ENCODE results near the gene DEDD.

DNA sequence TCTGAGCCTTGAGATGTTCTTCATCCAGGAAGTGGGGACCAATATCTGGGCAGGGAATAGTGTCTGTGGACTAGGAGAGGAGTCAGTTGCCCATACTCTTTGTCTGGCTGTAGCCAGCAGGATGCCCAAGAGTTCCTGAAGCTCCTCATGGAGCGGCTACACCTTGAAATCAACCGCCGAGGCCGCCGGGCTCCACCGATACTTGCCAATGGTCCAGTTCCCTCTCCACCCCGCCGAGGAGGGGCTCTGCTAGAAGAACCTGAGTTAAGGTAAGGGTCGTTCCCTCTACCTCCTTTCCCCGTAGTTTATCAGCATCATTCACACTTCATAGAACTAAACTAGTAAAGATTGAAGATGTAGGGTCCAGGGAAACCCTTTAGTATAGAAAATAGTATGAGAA is 30.3 kb upstream of the DEDD start:
- TF ChIP-seq POLR2A (IDR thresholded peaks at IDR 0.05) (no peak), POLR2AphosphoS5 (IDR thresholded peaks at IDR 0.05) (no peak)
- TF ChIP-seq, protein P1, sequence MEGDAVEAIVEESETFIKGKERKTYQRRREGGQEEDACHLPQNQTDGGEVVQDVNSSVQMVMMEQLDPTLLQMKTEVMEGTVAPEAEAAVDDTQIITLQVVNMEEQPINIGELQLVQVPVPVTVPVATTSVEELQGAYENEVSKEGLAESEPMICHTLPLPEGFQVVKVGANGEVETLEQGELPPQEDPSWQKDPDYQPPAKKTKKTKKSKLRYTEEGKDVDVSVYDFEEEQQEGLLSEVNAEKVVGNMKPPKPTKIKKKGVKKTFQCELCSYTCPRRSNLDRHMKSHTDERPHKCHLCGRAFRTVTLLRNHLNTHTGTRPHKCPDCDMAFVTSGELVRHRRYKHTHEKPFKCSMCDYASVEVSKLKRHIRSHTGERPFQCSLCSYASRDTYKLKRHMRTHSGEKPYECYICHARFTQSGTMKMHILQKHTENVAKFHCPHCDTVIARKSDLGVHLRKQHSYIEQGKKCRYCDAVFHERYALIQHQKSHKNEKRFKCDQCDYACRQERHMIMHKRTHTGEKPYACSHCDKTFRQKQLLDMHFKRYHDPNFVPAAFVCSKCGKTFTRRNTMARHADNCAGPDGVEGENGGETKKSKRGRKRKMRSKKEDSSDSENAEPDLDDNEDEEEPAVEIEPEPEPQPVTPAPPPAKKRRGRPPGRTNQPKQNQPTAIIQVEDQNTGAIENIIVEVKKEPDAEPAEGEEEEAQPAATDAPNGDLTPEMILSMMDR (IDR thresholded peaks at IDR 0.05) = no peak
